GM12872 (cell line): ENCODE data around the gene RNF39.

Experiments
- TF ChIP-seq, protein P1 (sequence below): IDR thresholded peaks from 3 replicates; pipeline ENCODE4 v1.5.1; 2011; ENCODE audit warnings: low read depth, mild to moderate bottlenecking, low read length, moderate library complexity; ENCODE audit not compliant: insufficient read depth

RNF39 gene

DNA sequence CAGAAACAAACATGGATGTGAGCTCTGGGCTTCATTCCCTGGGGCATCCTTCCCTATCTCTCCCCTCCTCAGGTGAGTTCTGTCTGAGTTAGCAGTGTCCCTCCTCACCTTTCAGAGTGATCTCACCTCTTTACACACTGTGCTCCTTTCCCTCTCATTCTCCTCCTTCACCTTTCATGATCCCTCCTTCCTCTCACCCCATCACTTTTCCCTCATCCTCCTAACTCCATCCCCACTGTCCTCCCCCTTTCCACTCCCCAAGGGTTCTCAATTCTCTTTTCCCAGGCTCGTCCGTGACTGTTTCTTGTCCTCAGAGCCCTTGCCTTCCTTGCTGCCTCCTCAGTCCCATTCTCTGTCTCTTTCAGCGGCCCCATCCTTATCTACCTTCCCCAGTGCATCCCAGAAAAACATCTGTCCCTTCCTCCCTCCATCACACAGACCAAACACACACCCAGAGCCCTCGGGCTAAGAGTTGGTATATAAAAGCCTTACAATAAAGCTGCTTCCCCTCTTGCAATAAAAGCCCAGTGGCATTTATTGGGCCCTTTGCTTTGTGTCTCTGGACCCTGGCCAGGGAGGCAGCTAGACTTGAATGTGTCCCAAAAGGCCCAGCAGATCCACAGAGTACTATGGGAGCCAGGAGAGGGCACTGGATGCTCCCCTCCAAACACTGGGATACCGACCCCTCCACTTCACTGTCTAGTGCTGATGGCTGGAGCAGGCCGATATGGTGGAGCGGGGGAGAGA, 1.9 kb downstream of the RNF39 start:
- TF ChIP-seq, protein P1, sequence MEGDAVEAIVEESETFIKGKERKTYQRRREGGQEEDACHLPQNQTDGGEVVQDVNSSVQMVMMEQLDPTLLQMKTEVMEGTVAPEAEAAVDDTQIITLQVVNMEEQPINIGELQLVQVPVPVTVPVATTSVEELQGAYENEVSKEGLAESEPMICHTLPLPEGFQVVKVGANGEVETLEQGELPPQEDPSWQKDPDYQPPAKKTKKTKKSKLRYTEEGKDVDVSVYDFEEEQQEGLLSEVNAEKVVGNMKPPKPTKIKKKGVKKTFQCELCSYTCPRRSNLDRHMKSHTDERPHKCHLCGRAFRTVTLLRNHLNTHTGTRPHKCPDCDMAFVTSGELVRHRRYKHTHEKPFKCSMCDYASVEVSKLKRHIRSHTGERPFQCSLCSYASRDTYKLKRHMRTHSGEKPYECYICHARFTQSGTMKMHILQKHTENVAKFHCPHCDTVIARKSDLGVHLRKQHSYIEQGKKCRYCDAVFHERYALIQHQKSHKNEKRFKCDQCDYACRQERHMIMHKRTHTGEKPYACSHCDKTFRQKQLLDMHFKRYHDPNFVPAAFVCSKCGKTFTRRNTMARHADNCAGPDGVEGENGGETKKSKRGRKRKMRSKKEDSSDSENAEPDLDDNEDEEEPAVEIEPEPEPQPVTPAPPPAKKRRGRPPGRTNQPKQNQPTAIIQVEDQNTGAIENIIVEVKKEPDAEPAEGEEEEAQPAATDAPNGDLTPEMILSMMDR: no peak

DNA sequence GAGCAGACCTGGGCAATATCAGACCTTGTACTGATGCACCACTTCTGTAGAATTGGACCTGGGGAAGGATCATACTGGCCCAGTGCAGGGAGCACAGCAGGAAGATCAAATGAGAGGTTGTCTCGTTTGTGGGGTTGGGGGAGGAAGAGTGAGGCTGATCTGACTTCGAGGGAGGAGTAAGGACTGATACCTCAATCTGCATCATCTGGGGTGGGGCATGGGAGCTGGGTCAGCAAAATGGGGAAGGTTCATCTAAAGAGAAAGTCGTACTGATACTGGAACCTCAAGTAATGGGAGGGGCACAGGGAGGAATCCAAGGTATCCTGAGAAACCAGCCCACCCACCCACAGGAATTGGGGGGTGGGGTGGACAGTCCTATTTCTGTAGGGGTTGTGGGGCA, 3.7 kb downstream of the RNF39 start:
- TF ChIP-seq, protein P1: no peak

DNA sequence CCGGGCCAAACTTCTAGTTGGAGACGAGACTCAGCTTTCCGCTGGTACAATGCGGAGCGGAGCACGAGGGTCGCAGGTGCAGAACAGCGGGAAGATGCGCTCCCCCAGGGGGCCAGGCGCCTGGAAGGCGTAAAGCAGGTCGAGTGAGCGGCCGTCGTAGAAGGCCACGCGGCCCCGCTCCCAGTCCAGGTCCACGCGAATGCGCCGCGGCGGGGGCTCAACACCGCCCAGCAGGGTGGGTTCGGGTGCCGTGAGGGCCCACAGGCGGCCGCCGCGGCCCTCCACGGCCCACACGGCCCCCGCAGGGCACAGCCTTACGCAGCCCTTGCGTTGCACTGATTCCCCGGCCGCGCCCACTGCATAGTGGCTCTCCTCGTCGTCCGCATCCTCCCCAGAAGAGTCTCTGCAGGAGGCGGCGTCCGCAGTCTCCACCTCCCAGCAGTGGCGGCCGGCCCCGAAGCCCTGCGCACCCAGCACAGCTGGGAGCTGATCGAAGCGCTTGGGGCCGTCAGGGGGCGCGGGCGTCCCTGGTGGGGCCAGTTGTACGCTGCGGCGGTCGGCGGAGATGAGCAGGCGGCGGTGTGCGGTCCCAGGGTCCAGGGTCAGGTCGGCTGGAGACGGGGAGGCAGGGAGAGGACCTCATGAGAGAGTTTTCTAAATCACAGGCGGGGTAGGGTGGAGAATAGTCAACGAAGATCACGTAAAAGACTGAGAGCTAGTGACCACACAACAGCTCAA, 4.3 kb downstream of the RNF39 start:
- TF ChIP-seq, protein P1: no peak

DNA sequence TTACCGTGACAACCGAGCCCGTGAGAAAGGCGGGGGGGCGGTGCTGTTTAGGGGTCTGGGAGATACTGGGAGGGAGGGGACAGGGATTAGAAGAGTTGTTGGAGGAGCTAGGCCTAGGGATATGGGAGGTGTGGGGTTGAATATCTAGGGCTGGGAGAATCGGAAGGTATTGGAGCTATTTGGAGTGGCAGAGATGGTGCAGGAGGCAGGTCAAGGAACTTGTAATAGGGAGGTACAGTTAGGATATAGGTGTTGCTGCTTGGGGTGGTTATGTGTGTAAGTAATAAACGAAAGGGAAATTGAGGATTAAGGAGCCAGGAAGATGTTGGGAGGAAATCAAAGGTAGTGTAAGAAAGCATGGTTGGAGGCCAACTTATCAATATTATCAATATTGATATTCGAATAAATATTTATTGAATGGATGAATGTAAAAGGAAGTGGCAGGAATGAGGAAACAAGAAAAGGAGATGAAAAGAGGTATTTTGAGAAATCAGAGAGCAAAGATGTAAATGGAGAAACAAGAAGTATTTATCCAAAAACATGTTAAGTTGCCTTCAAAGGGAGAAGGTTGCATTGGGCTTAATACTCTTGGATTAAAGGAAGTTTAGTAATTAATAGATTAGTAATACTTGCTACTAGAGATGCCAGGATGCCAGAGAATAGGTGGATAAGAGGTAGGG, 8.0 kb downstream of the RNF39 start:
- TF ChIP-seq, protein P1: no peak

DNA sequence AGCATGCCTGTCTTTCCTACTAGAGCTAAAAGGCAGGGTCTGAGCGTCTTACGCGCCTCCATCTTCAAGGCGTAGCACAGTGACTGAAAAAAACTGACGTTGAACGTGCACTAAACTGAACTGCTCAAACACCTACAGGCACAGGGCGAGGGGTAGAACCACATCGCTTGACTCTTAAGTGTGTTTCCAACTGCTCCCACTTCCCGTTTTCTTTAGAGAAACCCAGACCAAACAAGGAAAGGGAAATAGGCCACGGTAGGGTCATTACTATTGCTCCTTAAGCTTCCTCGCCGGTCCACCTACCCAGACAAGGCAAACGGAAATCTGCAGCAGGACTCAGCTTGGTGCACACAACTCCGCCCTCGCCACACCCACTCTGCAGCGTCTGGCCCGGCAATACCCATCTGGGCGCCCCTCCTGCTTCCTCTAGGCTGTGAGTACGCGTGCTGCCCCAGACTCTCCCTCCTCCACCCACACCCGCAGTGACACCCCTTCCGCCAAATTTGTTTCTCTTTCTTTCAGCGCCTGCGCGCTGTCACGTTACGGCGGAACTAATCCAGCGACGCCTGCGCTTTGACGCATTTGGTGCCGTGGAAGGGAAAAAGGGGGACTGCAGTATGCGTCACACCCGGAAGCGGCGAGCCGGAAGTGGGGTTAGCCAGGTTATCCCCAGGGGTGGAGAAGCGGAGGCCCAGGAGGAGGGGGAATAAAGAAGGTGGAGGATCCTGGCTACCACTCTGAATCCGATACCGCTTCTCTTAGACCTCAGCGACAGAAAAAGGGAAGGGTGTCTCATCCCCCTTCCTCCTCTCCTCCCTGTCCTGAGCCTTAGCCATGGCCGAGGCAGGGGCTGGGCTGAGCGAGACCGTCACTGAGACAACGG, 8.8 kb downstream of the RNF39 start, which contains the start of gene PPP1R11:
PPP1R11 (plus strand) TSS at position 622 of the 883 bp plus-strand sequence; CDS start at position 835, 213 bp downstream.
- TF ChIP-seq, protein P1: no peak

DNA sequence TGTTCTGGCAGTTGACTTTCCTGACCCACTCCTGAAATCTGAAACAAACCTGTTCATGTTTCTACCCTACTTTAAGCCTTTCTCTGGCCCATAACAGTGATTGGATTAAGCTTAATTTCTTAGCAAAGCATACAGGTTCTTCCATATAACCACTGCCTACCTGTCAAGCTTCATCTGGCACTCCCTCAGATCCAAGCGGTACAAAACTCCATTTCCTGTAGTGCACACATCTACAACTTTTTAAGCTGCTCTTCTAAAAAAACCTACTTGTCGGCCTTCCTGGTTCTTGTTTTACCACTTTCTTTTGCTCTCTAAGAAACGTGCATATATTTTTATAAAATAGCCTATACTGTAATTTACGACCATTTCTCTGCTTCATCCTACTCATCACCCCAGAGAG, 9.5 kb downstream of the RNF39 start:
- TF ChIP-seq, protein P1: no peak
